A549 (cell line): ENCODE data around the gene NACC2.

Source experiments
- BHLHE40 ChIP-seq: IDR thresholded peaks from 2 replicates; pipeline ENCODE4 v1.6.1; 2012; ENCODE audit warnings: low read depth, low read length, inconsistent platforms
- CEBPB ChIP-seq, 2 experiments: fragments of >200 bp in 1 of 2; sonication (Bioruptor Twin) in 1 of 2; formaldehyde crosslinking in 1 of 2; IDR thresholded peaks; 2 replicates each; pipeline ENCODE4 v1.6.1; 2012 to 2016
- KDM1A ChIP-seq: fragments of 200-600 bp; sonication (generic); IDR thresholded peaks from 2 replicates; pipeline ENCODE4 v1.6.1; 2016; ENCODE audit warnings: low read depth, mild to moderate bottlenecking
- MAFK ChIP-seq: fragments of 450-650 bp; IDR thresholded peaks from 2 replicates; pipeline ENCODE4 v1.6.1; 2014; ENCODE audit not compliant: partially characterized antibody
- NFE2L2 ChIP-seq: fragments of 150-350 bp; conservative IDR thresholded peaks from 2 replicates; pipeline ENCODE4 v1.6.1; 2014; ENCODE audit warnings: low read length
- NPAS2 ChIP-seq: fragments of 250-450 bp; sonication (Bioruptor Pico); IDR thresholded peaks from 2 replicates; pipeline ENCODE4 v1.8.0; 2022; ENCODE audit warnings: mild to moderate bottlenecking, moderate library complexity, borderline replicate concordance
- PHF8 ChIP-seq: fragments of 200-600 bp; sonication (generic); IDR thresholded peaks from 2 replicates; pipeline ENCODE4 v1.6.1; 2016; ENCODE audit warnings: low read depth, mild to moderate bottlenecking, antibody characterized with exemption, moderate library complexity, borderline replicate concordance
- POLR2A ChIP-seq: IDR thresholded peaks from 2 replicates; pipeline ENCODE4 v1.6.1; 2012; ENCODE audit warnings: mild to moderate bottlenecking, low read length
- POLR2AphosphoS2 ChIP-seq: conservative IDR thresholded peaks from 2 replicates; pipeline ENCODE4 v1.6.1; 2012; ENCODE audit warnings: low read length, improper control_type of control experiment, inconsistent platforms
- RAD21 ChIP-seq, 2 experiments: fragments of >200 bp in 1 of 2; sonication (Bioruptor Twin) in 1 of 2; formaldehyde crosslinking in 1 of 2; IDR thresholded peaks in 1 of 2; conservative IDR thresholded peaks in 1 of 2; 2 replicates in 1 of 2; 3 replicates in 1 of 2; pipeline ENCODE4 v1.6.1; 2012 to 2018; ENCODE audit warnings: inconsistent platforms in 1 of 2
- RFX5 ChIP-seq: fragments of 450-650 bp; IDR thresholded peaks from 2 replicates; pipeline ENCODE4 v1.7.1; 2014; ENCODE audit warnings: antibody characterized with exemption, mild to moderate bottlenecking, moderate library complexity
- TF ChIP-seq, protein P1 (sequence below): fragments of >200 bp; sonication (Bioruptor Twin); formaldehyde crosslinking; IDR thresholded peaks from 3 replicates; pipeline ENCODE4 v1.5.1; 2016
- TF ChIP-seq, protein P2 (sequence below): IDR thresholded peaks from 2 replicates; pipeline ENCODE4 v1.6.1; 2012

DNA sequence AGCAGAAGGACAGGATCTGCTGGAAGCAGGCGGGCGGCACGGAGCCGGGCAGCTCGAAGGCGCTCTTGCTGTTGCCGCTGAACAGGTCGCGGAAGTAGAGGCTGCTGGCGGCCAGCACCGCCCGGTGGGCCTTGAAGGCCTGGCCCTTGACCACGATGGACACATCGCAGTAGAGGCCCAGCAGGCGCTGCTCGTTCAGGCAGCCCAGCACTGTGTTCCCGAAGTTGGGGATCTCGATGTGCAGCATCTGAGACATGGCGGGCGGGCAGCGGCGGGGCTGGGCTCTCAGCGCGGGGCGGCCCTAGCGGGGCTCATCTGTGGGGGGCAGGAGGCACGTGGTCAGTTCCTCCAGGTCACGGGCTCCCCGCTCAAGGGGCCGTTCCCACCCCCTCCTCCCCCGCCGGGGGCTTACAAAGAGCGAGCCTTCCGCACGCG is 44.8 kb downstream of the NACC2 start:
- TF ChIP-seq, protein P1, sequence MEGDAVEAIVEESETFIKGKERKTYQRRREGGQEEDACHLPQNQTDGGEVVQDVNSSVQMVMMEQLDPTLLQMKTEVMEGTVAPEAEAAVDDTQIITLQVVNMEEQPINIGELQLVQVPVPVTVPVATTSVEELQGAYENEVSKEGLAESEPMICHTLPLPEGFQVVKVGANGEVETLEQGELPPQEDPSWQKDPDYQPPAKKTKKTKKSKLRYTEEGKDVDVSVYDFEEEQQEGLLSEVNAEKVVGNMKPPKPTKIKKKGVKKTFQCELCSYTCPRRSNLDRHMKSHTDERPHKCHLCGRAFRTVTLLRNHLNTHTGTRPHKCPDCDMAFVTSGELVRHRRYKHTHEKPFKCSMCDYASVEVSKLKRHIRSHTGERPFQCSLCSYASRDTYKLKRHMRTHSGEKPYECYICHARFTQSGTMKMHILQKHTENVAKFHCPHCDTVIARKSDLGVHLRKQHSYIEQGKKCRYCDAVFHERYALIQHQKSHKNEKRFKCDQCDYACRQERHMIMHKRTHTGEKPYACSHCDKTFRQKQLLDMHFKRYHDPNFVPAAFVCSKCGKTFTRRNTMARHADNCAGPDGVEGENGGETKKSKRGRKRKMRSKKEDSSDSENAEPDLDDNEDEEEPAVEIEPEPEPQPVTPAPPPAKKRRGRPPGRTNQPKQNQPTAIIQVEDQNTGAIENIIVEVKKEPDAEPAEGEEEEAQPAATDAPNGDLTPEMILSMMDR: no peak
- TF ChIP-seq, protein P2, sequence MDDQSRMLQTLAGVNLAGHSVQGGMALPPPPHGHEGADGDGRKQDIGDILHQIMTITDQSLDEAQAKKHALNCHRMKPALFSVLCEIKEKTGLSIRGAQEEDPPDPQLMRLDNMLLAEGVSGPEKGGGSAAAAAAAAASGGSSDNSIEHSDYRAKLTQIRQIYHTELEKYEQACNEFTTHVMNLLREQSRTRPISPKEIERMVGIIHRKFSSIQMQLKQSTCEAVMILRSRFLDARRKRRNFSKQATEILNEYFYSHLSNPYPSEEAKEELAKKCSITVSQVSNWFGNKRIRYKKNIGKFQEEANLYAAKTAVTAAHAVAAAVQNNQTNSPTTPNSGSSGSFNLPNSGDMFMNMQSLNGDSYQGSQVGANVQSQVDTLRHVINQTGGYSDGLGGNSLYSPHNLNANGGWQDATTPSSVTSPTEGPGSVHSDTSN: no peak
- TF ChIP-seq POLR2A: no peak
- no peak for TF ChIP-seq POLR2AphosphoS2
- TF ChIP-seq NFE2L2: no peak
- no peak for TF ChIP-seq KDM1A
- TF ChIP-seq PHF8: no peak
- no peak for TF ChIP-seq RAD21 (conservative IDR thresholded peaks at IDR 0.05 in 1 of 2, IDR thresholded peaks at IDR 0.05 in 1 of 2)
- TF ChIP-seq RFX5: no peak
- no peak for TF ChIP-seq NPAS2 (CRISPR knock-in tag)
- no peak for TF ChIP-seq BHLHE40
- no peak for TF ChIP-seq CEBPB (IDR thresholded peaks at IDR 0.05)
- no peak for TF ChIP-seq MAFK
